Measurements from ENCODE around the gene MEI1. TPM values are rescaled to one million over a fixed set of nuclear protein-coding genes. Genes with fewer than 3 reads are reported as not detected.

The MEI1 gene
- total RNA-seq, 1 donor: 0.36 TPM

GRCh38 chr22:41845380-41846267 lies 146.3 kb downstream of the MEI1 start:
- Histone ChIP-seq H3K79me2 (ENCODE audit: insufficient read depth, low read length) (peaks cover 82% of the 10 kb centered on the region), H3K4me3 (ENCODE audit: insufficient read depth, low read length) (no peak overlapping the region), H2AFZ (ENCODE audit: low read length) (no peak overlapping the region), H3K36me3 (ENCODE audit: insufficient read depth, low read length) (no peaks in the 10 kb centered on the region), H3K9me3 (ENCODE audit: low read depth, low read length) (no peaks in the 10 kb centered on the region), H3K4me1 (ENCODE audit: insufficient read depth, low read length) (peaks cover 6% of the 10 kb centered on the region), H3K4me2 (ENCODE audit: insufficient read depth, low read length) (no peak overlapping the region), H3K27ac (ENCODE audit: low read depth, low read length) (no peak overlapping the region), H3K27me3 (ENCODE audit: insufficient read depth, low read length) (no peaks in the 10 kb centered on the region), H4K20me1 (ENCODE audit: insufficient read depth, low read length) (peaks cover 59% of the 10 kb centered on the region)
- no peak for TF ChIP-seq CTCF (IDR thresholded peaks at IDR 0.05; ENCODE audit: extremely low read depth, low read depth, low read length)
- DNase-seq (ENCODE audit: insufficient read length, low spot score, missing footprints): peak; percentile 61

DNA sequence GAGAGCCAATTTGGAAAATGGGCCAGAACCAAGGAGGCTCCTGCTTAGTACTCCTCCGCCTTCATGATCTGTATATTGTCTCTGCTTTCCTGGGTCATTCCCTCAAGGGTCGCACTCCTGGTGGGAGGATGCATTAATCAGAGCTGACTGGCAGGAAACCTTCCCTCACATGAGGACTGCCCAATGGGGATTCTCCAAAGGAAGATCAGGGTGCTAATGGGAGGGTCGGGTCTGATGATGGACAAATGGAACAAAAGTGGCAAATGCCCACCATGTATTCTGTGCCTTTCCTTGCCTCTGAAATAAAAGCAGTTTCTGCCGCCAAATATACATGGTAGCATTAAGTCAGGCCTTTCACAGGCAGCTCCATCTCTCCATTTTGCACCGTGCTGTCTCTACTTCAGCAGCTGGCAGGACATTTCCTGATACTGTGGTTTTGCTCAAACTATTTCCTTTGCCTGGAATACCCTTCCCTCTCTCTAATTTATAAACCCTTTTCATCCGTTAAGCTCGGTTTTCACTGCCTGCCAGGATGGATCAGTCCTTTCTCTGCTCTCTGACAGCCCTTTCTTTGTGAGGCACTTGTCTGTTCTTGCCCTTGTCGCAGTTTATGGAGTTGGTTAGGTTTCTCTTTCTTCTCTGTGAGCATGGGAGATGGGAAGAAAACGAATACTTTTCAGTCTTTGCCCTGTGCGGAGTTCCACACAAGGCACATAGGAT lies 147.1 kb downstream of the MEI1 start:
- DNase-seq (ENCODE audit: insufficient read length, low spot score, missing footprints): no peak
- Histone ChIP-seq H3K36me3 (ENCODE audit: insufficient read depth, low read length) (no peaks in the 10 kb centered on the region), H2AFZ (ENCODE audit: low read length) (no peak overlapping the region), H3K4me3 (ENCODE audit: insufficient read depth, low read length) (no peak overlapping the region), H3K4me2 (ENCODE audit: insufficient read depth, low read length) (no peak overlapping the region), H3K4me1 (ENCODE audit: insufficient read depth, low read length) (peaks cover 6% of the 10 kb centered on the region), H3K27me3 (ENCODE audit: insufficient read depth, low read length) (no peaks in the 10 kb centered on the region), H3K79me2 (ENCODE audit: insufficient read depth, low read length) (peaks cover 75% of the 10 kb centered on the region), H3K9me3 (ENCODE audit: low read depth, low read length) (no peaks in the 10 kb centered on the region), H4K20me1 (ENCODE audit: insufficient read depth, low read length) (peaks cover 54% of the 10 kb centered on the region), H3K27ac (ENCODE audit: low read depth, low read length) (no peak overlapping the region)
- no peak for TF ChIP-seq CTCF (IDR thresholded peaks at IDR 0.05; ENCODE audit: extremely low read depth, low read depth, low read length)

DNA sequence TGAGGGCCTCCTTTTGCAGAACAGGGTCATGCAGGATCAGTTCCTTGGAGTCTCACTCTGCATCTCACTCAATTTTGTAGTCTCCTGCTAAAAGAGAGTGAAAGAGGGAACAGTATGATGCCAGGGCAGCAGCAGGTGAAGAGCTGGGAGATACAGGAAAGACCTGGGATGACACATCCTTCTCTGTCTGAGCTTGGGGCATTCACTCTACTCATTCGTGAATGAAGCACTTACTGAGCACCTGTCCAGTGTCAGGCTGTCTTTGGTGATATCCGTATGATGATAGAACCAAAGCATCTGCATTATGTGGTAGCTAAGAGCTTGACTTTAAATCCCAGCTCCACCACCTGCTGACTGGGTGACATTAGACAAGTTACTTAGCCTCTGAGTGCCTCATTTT lies 148.0 kb downstream of the MEI1 start:
- no peak for DNase-seq (ENCODE audit: insufficient read length, low spot score, missing footprints)
- peaks cover 45% of the 10 kb centered on the region for H4K20me1 ChIP-seq (ENCODE audit: insufficient read depth, low read length)
- H3K27me3 ChIP-seq (ENCODE audit: insufficient read depth, low read length): no peaks in the 10 kb centered on the region
- peaks cover 68% of the 10 kb centered on the region for H3K79me2 ChIP-seq (ENCODE audit: insufficient read depth, low read length)
- no peak for TF ChIP-seq CTCF (IDR thresholded peaks at IDR 0.05; ENCODE audit: extremely low read depth, low read depth, low read length)
- H2AFZ ChIP-seq (ENCODE audit: low read length): no peak overlapping the region
- no peak overlapping the region for H3K4me3 ChIP-seq (ENCODE audit: insufficient read depth, low read length)
- H3K4me2 ChIP-seq (ENCODE audit: insufficient read depth, low read length): no peak overlapping the region
- peaks cover 6% of the 10 kb centered on the region for H3K4me1 ChIP-seq (ENCODE audit: insufficient read depth, low read length)
- H3K9me3 ChIP-seq (ENCODE audit: low read depth, low read length): no peaks in the 10 kb centered on the region
- no peak overlapping the region for H3K27ac ChIP-seq (ENCODE audit: low read depth, low read length)
- no peaks in the 10 kb centered on the region for H3K36me3 ChIP-seq (ENCODE audit: insufficient read depth, low read length)

GRCh38 chr22:41848468-41848867 lies 149.2 kb downstream of the MEI1 start:
- Histone ChIP-seq H3K27me3 (ENCODE audit: insufficient read depth, low read length) (no peaks in the 10 kb centered on the region), H3K4me1 (ENCODE audit: insufficient read depth, low read length) (peaks cover 6% of the 10 kb centered on the region), H3K27ac (ENCODE audit: low read depth, low read length) (no peak overlapping the region), H3K36me3 (ENCODE audit: insufficient read depth, low read length) (no peaks in the 10 kb centered on the region), H4K20me1 (ENCODE audit: insufficient read depth, low read length) (peaks cover 47% of the 10 kb centered on the region), H3K4me2 (ENCODE audit: insufficient read depth, low read length) (no peak overlapping the region), H3K79me2 (ENCODE audit: insufficient read depth, low read length) (peaks cover 65% of the 10 kb centered on the region), H3K4me3 (ENCODE audit: insufficient read depth, low read length) (no peak overlapping the region), H2AFZ (ENCODE audit: low read length) (no peak overlapping the region), H3K9me3 (ENCODE audit: low read depth, low read length) (no peaks in the 10 kb centered on the region)
- TF ChIP-seq CTCF (IDR thresholded peaks at IDR 0.05; ENCODE audit: extremely low read depth, low read depth, low read length): no peak
- DNase-seq (ENCODE audit: insufficient read length, low spot score, missing footprints): no peak

Data from osteoblast (primary cell).